Activated naive CD8-positive, alpha-beta T cell treated with anti-CD3 and anti-CD28 coated beads for 36 hours (primary cell): ENCODE measurements around the gene FBXO9. TPM values are rescaled to one million over a fixed set of nuclear protein-coding genes. Genes with fewer than 3 reads are reported as not detected.

Source experiments
- DNase-seq: peaks from one replicate; pipeline ENCODE4 v3.0.0; 2021
- H3K27ac Mint-ChIP-seq: one replicate; pipeline ENCODE4 v1.8.0; 2022; ENCODE audit warnings: mild to moderate bottlenecking, moderate library complexity, mixed read lengths
- H3K27me3 Mint-ChIP-seq: one replicate; pipeline ENCODE4 v1.8.0; 2022; ENCODE audit warnings: mild to moderate bottlenecking, mixed read lengths
- H3K36me3 Mint-ChIP-seq: one replicate; pipeline ENCODE4 v1.8.0; 2021; ENCODE audit warnings: mild to moderate bottlenecking, mixed read lengths
- H3K4me1 Mint-ChIP-seq: one replicate; pipeline ENCODE4 v1.8.0; 2021; ENCODE audit warnings: mixed read lengths
- H3K4me3 Mint-ChIP-seq: one replicate; pipeline ENCODE4 v1.8.0; 2022; ENCODE audit warnings: mild to moderate bottlenecking, moderate library complexity, mixed read lengths
- H3K9me3 Mint-ChIP-seq: one replicate; pipeline ENCODE4 v1.8.0; 2022; ENCODE audit warnings: mixed read lengths
- total RNA-seq, 2 experiments: library from RNA; stranded (reverse); gene quantifications; one replicate each; pipeline ENCODE4 v1.2.3, GENCODE V29; 2021

The FBXO9 gene
- total RNA-seq, 2 experiments from 2014 or later: 55.4 to 56.2 TPM

- H3K27ac Mint-ChIP-seq: no peak overlapping the region
- peaks cover 14% of the 10 kb centered on the region for H3K27me3 Mint-ChIP-seq
- no peak overlapping the region for H3K4me3 Mint-ChIP-seq
- H3K9me3 Mint-ChIP-seq: no peaks in the 10 kb centered on the region
- H3K36me3 Mint-ChIP-seq: no peaks in the 10 kb centered on the region
- H3K4me1 Mint-ChIP-seq: no peaks in the 10 kb centered on the region
- DNase-seq: no peak
Observed at GRCh38 chr6:53125276-53125675, 60.1 kb downstream of the FBXO9 start.

- Mint-ChIP-seq H3K36me3 (no peaks in the 10 kb centered on the region), H3K27ac (no peak overlapping the region), H3K4me3 (no peak overlapping the region), H3K9me3 (no peaks in the 10 kb centered on the region), H3K4me1 (no peaks in the 10 kb centered on the region), H3K27me3 (peaks cover 19% of the 10 kb centered on the region)
- no peak for DNase-seq
Observed at GRCh38 chr6:53128842-53129241, 63.6 kb downstream of the FBXO9 start.

- H3K27ac Mint-ChIP-seq: no peak overlapping the region
- no peaks in the 10 kb centered on the region for H3K9me3 Mint-ChIP-seq
- DNase-seq: no peak
- no peak overlapping the region for H3K4me3 Mint-ChIP-seq
- H3K36me3 Mint-ChIP-seq: no peaks in the 10 kb centered on the region
- H3K27me3 Mint-ChIP-seq: peaks cover 22% of the 10 kb centered on the region
- peaks cover 4% of the 10 kb centered on the region for H3K4me1 Mint-ChIP-seq
Observed at GRCh38 chr6:53130569-53131290, 65.5 kb downstream of the FBXO9 start.

GRCh38 chr6:53133961-53134360, 68.8 kb downstream of the FBXO9 start:
- Mint-ChIP-seq H3K4me1 (peaks cover 4% of the 10 kb centered on the region), H3K27me3 (peaks cover 21% of the 10 kb centered on the region), H3K36me3 (no peaks in the 10 kb centered on the region), H3K4me3 (no peak overlapping the region), H3K9me3 (no peaks in the 10 kb centered on the region), H3K27ac (no peak overlapping the region)
- DNase-seq: no peak

GRCh38 chr6:53134601-53135235, 69.5 kb downstream of the FBXO9 start:
- Mint-ChIP-seq H3K36me3 (no peaks in the 10 kb centered on the region), H3K4me1 (peaks cover 4% of the 10 kb centered on the region), H3K27me3 (peaks cover 20% of the 10 kb centered on the region), H3K4me3 (no peak overlapping the region), H3K27ac (no peak overlapping the region), H3K9me3 (no peaks in the 10 kb centered on the region)
- no peak for DNase-seq

- no peak overlapping the region for H3K4me3 Mint-ChIP-seq
- H3K27ac Mint-ChIP-seq: no peak overlapping the region
- no peak for DNase-seq
- H3K4me1 Mint-ChIP-seq: peaks cover 4% of the 10 kb centered on the region
- peaks cover 17% of the 10 kb centered on the region for H3K27me3 Mint-ChIP-seq
- H3K9me3 Mint-ChIP-seq: no peaks in the 10 kb centered on the region
- no peaks in the 10 kb centered on the region for H3K36me3 Mint-ChIP-seq
Observed at GRCh38 chr6:53136000-53136609, 70.9 kb downstream of the FBXO9 start.

- Mint-ChIP-seq H3K4me1 (peaks cover under 1% of the 10 kb centered on the region), H3K4me3 (no peak overlapping the region), H3K27ac (no peak overlapping the region), H3K36me3 (no peaks in the 10 kb centered on the region), H3K27me3 (peaks cover 12% of the 10 kb centered on the region), H3K9me3 (no peaks in the 10 kb centered on the region)
- no peak for DNase-seq
Observed at GRCh38 chr6:53139841-53140413, 74.7 kb downstream of the FBXO9 start.

- H3K9me3 Mint-ChIP-seq: no peaks in the 10 kb centered on the region
- no peaks in the 10 kb centered on the region for H3K36me3 Mint-ChIP-seq
- H3K27me3 Mint-ChIP-seq: peaks cover 7% of the 10 kb centered on the region
- no peaks in the 10 kb centered on the region for H3K4me1 Mint-ChIP-seq
- H3K27ac Mint-ChIP-seq: no peak overlapping the region
- DNase-seq: no peak
- H3K4me3 Mint-ChIP-seq: no peak overlapping the region
Observed at GRCh38 chr6:53142810-53143209, 77.6 kb downstream of the FBXO9 start.

- Mint-ChIP-seq H3K36me3 (no peaks in the 10 kb centered on the region), H3K27ac (no peak overlapping the region), H3K9me3 (no peaks in the 10 kb centered on the region), H3K4me1 (no peaks in the 10 kb centered on the region), H3K4me3 (no peak overlapping the region), H3K27me3 (peaks cover 4% of the 10 kb centered on the region)
- DNase-seq: no peak
Observed at GRCh38 chr6:53143710-53144109, 78.5 kb downstream of the FBXO9 start.

- H3K4me1 Mint-ChIP-seq: no peaks in the 10 kb centered on the region
- no peaks in the 10 kb centered on the region for H3K36me3 Mint-ChIP-seq
- no peaks in the 10 kb centered on the region for H3K9me3 Mint-ChIP-seq
- H3K27me3 Mint-ChIP-seq: peaks cover 4% of the 10 kb centered on the region
- H3K4me3 Mint-ChIP-seq: no peak overlapping the region
- H3K27ac Mint-ChIP-seq: no peak overlapping the region
- DNase-seq: no peak
Observed at GRCh38 chr6:53144802-53145201, 79.6 kb downstream of the FBXO9 start.

GRCh38 chr6:53148684-53149083, 83.5 kb downstream of the FBXO9 start, which contains the start of gene GCM1:
Gene GCM1, minus strand, starts transcription at chr6:53148841. Its CDS starts 3,209 bp downstream, at chr6:53145632.
- Mint-ChIP-seq H3K4me3 (no peak within 1 kb of the TSS), H3K27ac (no peak within 1 kb of the TSS), H3K27me3 (peaks cover 16% of the 10 kb centered on the region), H3K4me1 (no peaks in the 10 kb centered on the region), H3K36me3 (no peaks in the 10 kb centered on the region), H3K9me3 (no peaks in the 10 kb centered on the region)
- no peak for DNase-seq

Other genes starting within 250 kb of the FBXO9 start
- gene GSTA5, start 224.6 kb upstream of the FBXO9 start, total RNA-seq: not detected
- not detected for gene GSTA3, start 155.7 kb upstream of the FBXO9 start, total RNA-seq
- gene GSTA4, start 70.1 kb upstream of the FBXO9 start, total RNA-seq: 1 to 10 TPM; 8.4 to 8.5 TPM
- 1 to 10 TPM; 6.2 to 6.4 TPM for gene CILK1, start 3.6 kb upstream of the FBXO9 start, total RNA-seq
- gene GCM1, start 83.4 kb downstream of the FBXO9 start, total RNA-seq: not detected